HTR-8/SVneo (cell line): ENCODE measurements around the gene HSD17B11.
A peak's percentile ranks its signal among the peaks of the same experiment; 100 is the strongest.
"Not testable (repeated sequence)": the region's sequence is repeated elsewhere in the genome, so short reads cannot be mapped to it uniquely, and the experiment has no call there.

Experiments
- DNase-seq: peaks from one replicate; pipeline ENCODE4 v3.0.0; 2011; ENCODE audit warnings: low spot score, mixed read lengths; ENCODE audit not compliant: insufficient read length
- FAIRE-seq: peaks from 2 replicates; lab custom pipeline; 2011; peaks lifted over from hg19 to GRCh38; lab: Jason Lieb, UNC

The HSD17B11 gene

DNA sequence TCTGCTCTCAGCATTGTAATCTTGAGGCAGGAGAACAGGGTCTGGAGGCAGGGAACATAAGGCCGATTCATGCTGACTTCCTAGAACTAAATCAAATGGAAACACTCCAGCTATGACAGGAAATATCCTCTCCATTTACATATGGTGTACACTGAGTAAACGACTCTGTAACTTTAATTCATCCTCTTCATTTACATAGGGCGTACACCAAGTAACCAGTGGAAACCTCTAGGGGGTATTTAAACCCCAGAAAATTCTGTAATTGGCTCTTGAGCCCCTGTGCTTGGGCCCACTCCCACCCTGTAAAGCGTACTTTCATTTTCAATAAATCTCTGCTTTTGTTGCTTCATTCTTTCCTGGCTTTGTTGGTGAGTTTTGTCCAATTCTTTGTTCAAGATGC is 76.0 kb downstream of the HSD17B11 start:
- not testable (repeated sequence) for FAIRE-seq

DNA sequence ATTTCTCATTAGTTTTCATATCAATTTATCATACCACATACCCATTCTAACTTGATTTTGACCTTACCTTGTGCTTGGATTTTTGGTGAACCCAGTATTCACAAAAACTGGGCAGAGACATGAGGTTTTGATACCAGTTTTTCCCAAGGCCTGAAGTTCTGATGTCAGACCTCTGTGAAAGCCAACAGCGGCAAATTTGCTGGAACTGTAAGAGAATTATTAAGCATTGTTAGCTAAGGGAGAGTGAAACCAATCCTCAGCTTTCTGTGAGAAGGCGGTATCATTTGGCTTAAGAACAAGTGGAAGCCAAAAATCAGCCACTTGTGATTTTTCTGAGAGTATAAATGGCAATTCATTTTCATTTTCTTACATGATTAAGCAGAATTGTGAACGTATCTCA is 77.2 kb downstream of the HSD17B11 start:
- FAIRE-seq (no peak), DNase-seq (no peak)

More for the DNA sequence above, 76.0 kb downstream of the HSD17B11 start:
- DNase-seq: not testable (repeated sequence)

DNA sequence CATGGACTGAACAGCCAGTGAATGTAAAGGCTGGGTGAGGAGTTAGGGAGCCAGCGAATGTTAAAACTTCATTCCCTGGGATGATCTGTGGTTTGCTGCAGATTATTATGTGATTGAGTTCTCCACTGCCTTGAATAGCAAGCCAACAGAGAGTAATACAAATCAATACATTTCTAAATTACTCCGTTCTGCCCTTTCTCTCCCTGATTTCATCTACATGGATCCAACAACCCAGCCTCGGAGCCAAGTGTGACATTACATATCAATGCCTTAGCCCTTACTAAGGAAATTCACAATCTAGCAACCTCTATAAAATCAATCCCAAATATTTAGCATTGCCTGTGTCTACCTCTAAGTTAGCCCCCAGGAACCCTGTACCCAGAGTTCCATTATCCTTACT is 79.3 kb downstream of the HSD17B11 start:
- no peak for FAIRE-seq
- DNase-seq: no peak

DNA sequence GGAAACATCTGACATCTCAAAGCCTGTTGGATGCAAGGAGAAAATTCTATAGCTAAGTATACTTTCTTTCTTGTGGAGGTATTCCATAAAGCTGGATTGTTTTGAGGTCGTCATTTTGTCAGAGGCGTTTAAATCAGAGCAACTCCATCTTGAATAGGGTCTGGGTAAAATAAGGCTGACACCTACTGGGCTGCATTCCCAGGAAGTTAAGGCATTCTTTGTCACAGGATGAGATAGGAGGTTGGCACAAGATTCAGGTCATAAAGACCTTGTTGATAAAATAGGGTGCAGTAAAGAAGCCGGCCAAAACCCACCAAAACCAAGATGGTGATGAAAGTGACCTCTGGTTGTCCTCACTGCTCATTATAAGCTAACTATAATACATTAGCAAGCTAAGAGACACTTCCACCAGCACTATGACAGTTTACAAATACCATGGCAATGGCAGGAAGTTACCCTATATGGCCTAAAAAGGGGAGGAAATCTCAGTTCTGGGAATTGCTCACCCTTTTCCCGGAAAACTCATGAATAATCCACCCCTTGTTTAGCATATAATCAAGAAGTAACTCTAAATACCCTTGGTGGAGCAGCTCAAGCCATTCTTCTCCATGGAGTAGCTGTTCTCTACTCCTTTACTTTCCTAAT is 80.2 kb downstream of the HSD17B11 start:
- FAIRE-seq (no peak), DNase-seq (no peak)

DNA sequence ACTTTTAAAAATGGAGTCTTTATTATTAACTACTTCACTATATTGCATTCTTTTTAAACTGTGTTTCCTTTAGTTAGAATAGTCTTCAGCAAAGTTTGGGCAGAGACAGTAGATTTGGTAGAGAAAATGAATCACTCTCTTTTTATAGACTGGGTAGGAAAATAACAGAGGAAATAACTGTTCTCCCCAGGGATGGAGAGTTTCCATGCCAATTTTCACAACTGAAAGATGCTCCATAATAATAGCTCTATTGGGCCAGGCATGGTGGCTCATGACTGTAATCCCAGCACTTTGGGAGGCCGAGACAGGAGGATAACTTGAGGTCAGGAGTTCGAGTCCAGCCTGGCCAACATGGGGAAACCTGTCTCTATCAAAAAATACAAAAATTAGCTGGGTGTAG is 81.4 kb downstream of the HSD17B11 start:
- no peak for FAIRE-seq
- DNase-seq: no peak

DNA sequence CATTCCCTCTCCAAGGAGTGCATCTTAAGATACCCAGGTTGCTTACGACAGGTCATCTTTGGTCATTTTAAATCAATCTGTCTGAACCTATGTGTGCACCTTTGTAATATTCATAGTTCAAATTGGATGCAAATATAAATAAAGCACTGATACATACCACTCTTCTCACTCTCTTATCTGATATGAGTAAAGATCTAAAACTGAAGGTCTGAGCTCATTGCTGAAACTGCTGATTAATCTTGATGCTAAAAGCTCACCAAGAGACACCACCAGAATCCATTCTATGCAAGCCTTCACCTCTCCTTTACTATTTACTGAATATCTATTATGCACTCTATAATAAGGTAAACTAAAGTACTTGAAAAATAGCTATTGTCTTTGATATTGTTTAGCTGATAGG is 84.9 kb downstream of the HSD17B11 start:
- DNase-seq: no peak
- FAIRE-seq: no peak

DNA sequence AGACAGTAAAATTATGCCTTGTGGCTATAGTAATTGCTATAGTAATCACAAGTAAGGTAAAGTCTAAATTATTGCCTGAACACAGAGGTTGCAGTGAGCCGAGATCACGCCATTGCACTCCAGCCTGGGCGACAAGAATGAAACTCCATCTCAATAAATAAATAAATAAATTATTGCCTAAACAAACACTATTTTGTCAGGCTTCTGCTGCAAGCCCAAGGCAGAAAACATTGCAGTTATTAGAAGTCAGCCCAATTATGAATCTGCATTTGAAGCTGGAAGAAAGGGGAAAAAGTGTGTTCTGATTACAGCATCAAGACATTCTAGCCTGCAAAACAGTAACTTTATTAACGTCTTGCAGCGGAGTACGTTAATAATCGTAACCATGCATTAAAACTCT is 85.4 kb downstream of the HSD17B11 start:
- DNase-seq (no peak), FAIRE-seq (no peak)

DNA sequence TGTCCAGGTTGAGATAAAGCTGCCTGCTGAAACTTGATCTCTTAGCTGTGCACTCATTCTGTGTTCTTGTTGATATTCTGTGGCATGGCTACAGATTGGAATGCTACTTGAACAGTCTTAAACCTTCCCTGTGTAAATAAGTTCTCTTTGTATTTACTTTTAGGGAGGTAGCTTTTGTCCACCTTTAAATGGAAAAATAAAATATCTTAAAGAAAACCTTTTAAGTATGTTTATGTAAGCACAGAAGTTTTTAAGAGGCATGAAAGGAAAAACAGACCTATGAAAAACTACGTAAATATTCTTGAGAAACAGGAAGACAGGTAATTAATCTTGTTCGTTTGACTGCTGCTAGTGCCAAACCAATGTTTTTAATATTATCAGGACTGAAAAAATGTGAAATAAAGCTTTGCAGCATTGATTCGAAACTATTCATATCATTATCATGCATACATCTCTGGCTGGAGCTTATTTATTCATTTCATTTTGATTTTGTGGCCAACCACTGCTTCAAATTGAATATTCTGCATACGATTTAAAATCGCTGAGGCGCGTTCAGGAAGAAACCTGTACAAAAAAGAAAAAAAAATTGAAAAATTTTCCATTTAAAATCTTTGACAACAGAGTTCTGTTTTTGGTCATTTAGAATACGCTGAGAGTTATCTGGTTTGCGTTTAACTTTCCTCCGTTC is 86.1 kb downstream of the HSD17B11 start:
- no peak for FAIRE-seq
- peak; percentile 21 for DNase-seq

DNA sequence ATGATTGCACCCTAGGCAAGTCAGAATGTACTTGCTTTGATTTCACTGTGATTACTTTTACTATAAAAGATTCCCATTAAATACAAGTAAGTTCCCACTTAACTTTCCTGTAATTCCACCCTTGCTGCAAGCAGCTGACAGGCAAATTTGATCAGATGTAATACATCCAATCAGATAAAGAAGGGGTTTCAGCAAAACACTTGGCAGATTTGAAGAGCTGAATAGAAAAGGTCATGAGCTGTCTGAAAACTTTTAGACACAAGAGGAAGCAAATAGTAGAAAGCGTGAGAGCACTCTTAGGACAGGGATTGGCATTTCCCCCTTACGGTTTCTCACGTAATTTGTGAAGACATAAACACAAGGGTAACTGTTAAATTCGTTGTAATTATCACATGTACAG is 91.1 kb downstream of the HSD17B11 start:
- DNase-seq: no peak
- FAIRE-seq: no peak

DNA sequence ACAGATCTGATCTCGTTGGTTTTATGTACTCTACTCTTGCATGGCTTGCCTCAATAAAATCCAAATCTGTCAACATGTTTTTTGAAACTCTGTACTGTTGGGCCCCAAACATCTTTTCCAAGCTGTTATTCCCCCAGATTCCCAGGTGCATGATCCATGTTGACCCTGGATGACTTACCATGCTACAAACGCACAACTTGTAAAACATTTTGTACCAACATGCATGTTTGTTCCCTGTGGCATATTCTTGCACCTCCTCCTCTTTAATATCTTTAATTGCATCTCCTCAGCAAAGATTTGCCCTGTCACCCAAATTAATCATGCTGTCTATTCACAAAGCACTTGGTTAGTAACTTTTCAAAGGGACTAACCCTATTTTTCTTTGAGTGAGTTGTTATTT is 92.6 kb downstream of the HSD17B11 start:
- no peak for FAIRE-seq

DNA sequence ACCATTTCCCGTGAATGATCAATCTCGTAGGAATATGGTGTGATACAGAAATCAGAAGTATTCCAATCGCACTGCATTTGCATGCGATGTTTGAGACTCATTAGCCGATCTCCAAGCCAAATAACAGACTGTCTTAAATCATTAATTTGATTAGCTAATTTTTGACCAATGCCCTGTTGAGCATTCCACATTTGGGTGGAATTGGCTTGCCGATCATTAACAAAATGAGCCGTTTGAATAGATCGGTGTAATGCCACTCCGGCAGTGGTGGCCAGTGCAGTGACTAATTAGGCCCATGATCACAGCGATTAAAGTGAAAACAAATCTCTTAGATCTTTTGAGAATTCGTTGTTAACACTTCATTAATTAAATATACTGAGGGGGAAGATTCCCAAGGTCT is 96.1 kb downstream of the HSD17B11 start:
- not testable (repeated sequence) for DNase-seq, FAIRE-seq

More for the DNA sequence above, 92.6 kb downstream of the HSD17B11 start:
- no peak for DNase-seq

DNA sequence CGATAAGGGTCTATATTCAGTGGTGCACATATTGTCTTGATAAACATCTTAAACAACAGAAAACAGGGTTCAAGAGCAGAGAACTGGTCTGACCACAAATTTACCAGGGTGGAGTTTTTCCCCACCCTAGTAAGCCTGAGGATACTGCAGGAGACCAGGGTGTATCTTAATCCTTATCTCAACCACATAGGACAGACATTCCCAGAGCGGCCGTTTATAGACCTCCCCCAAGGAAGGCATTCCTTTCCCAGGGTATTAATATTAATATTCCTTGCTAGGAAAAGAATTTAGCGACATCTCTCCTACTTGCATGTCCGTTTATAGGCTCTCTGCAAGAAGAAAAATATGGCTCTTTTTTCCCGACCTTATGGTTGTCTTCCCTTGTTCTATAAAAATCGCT is 97.1 kb downstream of the HSD17B11 start:
- DNase-seq, FAIRE-seq: not testable (repeated sequence)

DNA sequence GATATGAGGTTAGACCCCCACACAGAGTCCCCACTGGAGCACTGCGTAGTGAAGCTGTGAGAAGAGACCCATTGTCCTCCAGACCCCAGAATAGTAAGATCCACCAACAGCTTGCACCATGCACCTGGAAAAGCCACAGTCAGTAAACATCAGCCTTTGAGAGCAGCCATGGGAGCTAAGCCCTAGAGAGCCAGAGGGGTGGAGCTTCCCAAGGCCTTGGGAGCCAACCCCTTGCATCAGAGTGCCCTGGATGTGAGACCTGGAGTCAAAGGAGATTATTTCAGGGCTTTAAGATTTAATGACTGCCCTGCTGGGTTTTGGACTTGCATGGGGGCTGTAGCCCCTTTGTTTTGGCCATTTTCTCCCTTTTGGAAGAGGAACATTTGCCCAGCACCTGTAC is 104.0 kb downstream of the HSD17B11 start:
- no peak for FAIRE-seq

More for the DNA sequence above, 104.0 kb downstream of the HSD17B11 start:
- DNase-seq: no peak
